GM21390 (cell line): ENCODE measurements around the gene UST.

Source experiments
- ATAC-seq: cut with Tn5 transposase; IDR thresholded peaks from one replicate; pipeline ENCODE4 v1.9.1; 2021; ENCODE audit not compliant: unreplicated experiment

The UST gene

GRCh38 chr6:148795563-148795962 lies 48.7 kb downstream of the UST start:
- ATAC-seq: no peak

- no peak for ATAC-seq
These were observed 52.8 kb downstream of the UST start for GRCh38 chr6:148799647-148800046.

DNA sequence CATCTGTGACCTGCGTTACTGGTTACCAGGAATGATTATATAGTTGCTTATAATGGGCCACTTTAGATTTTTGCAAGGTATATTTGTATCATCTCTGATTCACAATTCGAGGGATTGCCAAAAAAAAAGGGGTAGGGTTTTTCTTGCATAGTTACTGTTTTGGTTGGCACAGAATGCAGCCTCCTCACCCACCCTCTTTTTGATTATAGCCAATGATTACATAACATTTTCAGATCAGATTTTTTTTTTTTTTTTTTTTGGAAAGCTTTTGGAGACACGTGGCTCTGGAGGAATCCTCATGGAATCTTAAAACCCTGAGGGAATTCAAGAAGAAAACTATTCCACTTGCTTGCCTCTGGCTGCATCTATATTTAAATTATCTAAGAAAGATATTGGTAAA lies 53.7 kb downstream of the UST start:
- no peak for ATAC-seq

DNA sequence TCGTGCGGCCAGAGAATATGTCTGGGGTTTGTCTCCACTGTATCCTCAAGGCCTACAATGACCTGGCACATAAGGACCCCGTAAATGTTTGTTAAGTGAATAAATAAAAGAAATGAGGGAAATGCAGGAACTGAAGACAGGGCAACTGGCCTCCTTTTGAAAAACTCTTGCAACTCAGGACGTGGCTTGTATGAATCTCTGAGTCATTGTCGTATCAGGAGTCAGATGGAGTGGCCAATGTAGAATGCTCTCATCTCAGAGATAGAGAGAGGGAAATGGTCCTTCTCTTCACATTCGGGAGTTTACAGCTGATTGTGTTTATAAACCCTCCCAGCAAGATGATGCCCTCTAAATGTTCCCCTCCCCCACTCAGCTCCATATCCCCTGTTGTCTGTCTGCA lies 57.1 kb downstream of the UST start:
- no peak for ATAC-seq

GRCh38 chr6:148805777-148806176 lies 58.9 kb downstream of the UST start:
- no peak for ATAC-seq

GRCh38 chr6:148807784-148808183 lies 61.0 kb downstream of the UST start:
- no peak for ATAC-seq

DNA sequence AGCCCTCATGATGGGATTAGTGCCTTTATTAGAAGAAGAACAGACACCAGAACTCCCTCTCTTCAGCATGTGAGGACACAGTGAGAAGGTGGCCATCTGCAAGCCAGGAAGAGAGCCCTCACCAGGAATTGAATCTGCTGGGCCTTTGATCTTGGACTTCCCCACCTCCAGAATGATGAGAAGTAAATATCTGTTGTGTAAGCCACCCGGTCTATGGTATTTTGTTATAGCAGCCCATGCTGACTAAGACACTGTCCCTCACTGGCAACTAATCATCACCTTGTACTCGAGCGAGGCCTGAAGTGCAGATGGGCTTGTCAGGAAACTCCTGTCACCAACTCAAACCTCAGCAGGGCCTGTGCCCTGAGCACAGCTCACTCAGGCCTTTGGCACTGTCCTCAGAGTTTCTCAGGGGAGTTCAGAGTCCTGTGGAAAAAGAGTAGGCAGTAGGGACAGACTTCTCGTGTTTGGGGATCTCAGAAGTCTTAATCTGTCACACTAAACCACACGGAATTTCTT lies 62.0 kb downstream of the UST start:
- ATAC-seq: no peak

DNA sequence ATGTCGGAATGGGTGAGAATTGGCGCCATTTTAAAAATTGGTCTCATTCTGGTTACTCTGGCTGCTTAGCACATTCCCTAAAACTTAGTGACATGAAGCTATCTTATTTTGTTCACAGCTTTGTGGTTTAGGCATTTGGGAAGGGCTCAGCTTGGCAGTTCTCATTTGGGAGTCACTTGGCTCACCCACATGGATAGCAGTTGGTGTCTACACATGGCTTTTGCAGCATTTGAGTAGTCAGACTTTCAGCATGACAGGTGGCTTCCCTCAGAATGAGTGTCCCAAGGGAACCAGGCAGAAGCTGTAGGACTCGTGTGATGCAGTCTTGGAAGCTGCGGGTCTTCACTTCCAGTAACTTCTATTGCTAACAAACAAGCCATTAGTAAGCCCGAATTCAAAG lies 64.6 kb downstream of the UST start:
- ATAC-seq: no peak

DNA sequence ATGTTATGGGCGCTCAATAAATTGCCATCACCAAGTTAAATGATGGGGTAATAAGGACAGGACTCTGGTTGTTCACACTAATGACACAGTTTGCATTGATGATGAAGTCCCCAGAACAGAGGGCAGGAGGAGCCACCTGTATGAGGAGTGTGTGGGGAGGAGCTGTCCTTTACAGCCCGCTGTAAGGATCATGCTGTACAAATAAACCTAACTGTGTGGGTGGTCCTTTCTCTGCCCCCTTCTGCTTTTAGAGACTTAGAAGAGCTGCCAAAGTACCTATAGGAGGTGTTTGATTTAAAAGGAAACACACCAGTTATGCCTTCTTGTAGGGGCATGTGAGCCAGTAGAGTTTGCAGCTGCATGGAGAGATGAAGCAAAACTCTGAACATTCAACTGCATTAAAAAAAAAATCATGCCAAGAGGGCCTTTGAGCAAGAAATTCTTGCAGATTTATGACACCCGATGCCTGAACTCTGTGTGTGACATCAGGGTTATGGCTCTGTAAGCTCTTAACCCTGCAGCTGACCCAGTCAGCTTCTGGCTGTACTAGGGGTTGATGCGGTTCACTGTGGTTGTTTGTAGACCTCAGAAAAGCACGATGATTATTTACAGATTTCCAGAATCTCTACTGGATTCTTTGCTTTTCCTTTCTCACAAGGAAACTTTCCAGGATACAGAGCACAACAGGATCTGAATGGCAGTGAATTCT lies 67.4 kb downstream of the UST start:
- ATAC-seq: no peak

DNA sequence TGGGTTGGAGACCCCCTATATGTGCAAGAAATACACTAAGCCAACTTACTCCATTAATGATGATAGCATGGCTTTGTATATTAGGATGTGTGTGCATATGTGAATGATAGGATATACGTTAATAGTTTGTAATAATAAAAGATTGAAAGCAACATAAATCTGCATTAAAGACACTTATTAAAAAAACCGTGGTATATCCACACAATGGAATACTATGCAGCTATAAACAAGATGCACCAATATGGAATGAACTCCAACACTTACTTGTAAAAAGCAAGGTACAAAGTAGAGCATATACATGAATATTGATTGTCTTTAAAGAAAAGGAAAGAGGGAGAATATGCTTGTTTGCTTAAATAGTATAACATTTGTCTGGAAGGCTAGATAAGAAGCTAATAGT lies 68.0 kb downstream of the UST start:
- ATAC-seq: no peak

- ATAC-seq: no peak
These were observed 69.3 kb downstream of the UST start for GRCh38 chr6:148816117-148816516.

GRCh38 chr6:148817689-148818088 lies 70.9 kb downstream of the UST start:
- ATAC-seq: no peak

DNA sequence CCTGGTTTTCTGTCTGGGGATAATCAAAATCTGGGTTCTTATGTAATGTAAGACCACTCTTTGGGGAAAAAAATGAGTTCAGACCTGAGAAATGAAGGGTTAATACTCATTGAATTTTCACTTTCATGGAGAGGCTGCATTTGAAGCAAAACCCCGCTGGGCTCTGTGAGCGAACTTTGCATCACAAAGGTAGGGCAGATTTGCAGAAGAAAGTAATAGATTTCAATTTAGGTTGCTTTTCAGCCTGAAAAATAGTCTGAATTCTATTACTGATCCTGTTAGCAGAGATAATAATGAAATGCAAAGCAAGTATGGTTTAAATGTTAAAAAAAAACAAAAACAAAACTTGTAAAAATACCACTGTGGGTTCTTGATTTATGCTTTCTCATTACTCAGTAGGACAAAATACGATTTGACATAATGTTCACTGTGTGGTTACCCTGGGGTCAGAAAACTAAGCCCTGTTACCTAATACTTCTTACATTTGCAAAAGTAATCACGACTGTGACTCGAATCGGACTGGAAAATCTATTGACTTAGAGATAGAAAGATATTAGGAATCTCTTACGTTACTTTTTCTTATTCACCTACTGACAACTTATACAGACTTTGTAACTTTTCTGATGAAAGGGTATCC lies 72.2 kb downstream of the UST start:
- no peak for ATAC-seq

DNA sequence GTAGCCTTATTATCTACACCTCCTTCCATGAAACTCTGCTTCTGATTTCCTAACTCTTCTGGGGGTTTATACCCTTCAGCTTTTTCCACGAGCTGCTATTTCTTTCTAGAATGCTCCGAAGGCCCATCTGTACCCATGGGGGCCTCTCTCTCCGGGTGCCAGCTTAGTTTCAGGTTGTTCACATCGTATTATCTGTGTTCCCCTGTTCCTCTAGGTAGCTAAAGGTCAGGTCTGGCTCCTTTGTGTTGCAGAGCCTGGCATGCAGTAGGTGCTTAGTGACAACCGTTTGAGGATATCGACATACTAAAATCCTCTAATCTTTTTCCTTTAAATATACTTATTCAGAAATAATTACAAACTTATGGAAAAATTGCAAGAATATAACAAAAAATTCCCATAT lies 73.0 kb downstream of the UST start:
- no peak for ATAC-seq

- no peak for ATAC-seq
These were observed 76.0 kb downstream of the UST start for GRCh38 chr6:148822819-148823218.

GRCh38 chr6:148824291-148824690 lies 77.5 kb downstream of the UST start:
- ATAC-seq: no peak

DNA sequence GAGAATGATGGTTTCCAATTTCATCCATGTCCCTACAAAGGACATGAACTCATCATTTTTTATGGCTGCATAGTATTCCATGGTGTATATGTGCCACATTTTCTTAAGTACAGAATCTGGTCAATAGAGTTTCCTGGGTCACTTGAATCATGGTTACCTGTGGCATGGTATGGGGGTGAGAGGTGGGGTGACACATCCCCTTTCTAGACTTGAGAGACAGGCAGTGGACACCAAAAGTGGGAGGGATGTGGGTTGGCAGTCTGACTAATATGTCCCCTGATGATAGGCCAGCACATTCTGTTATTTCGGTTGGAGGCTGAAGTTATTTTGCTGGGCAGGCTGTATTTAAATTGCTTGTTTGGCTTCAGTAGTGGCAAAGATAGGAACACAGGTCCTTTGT lies 78.1 kb downstream of the UST start:
- no peak for ATAC-seq

DNA sequence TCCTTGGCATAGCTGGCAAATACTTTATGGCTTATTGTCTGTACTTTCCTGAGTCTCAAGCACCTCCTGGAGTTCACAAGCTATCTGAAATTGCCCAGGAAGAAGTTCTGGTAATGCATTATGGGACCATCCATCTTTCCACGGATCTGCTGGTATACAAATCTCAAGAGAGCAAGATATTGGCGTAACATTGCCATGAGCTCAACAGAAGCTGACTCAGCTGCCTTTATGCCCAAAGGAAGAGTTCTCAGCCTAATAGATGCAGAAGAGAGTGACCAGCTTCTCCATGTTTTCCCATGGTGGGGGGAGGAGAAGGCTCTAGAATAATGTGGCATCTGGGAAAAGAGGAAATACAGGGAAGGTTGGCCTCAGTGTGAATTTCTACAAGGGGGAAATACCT lies 78.7 kb downstream of the UST start:
- ATAC-seq: no peak

DNA sequence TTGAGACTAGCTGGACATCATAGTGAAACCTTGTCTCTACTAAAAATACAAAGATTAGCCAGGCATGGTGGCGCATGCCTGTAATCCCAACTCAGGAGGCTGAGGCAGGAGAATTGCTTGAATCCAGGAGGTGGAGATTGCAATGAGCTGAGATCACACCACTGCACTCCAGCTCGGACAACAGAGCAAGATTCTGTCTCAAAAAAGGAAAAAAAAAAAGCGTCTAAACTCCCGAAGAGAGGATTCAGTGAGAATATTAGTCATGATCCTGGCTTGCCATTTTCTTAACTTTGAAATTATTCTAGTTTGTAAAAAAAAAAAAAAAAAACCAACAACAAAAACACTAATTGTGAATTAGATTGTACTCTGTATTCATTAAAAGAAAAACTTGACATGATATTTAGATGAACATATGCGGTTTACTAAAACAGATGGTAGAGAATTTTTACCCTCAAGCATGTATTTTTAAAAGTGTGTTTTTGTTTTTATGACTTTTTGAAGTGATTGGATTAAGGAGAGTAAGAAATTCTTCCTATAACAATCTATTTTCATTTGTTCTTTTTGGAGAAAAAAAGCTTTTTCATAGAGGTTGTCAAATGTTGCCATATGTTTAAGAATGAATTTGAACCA lies 80.7 kb downstream of the UST start:
- no peak for ATAC-seq

DNA sequence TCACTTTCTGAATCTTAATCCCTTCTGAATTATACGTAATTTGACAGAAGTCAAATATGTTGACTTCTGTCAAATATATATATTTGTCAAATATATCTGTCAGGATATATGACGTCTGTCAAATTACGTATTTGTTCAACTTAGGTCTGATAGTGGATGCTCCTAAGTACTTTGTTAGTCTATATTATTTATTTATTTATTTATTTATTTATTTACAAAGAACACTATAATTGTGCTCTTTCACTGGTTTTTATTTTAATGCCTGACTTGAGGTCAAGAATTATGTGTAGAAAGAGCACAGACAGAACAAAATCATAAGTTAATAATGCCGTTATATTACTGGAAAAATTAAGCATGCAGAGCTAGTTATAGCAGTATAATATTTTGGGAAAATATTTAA lies 81.2 kb downstream of the UST start:
- no peak for ATAC-seq

DNA sequence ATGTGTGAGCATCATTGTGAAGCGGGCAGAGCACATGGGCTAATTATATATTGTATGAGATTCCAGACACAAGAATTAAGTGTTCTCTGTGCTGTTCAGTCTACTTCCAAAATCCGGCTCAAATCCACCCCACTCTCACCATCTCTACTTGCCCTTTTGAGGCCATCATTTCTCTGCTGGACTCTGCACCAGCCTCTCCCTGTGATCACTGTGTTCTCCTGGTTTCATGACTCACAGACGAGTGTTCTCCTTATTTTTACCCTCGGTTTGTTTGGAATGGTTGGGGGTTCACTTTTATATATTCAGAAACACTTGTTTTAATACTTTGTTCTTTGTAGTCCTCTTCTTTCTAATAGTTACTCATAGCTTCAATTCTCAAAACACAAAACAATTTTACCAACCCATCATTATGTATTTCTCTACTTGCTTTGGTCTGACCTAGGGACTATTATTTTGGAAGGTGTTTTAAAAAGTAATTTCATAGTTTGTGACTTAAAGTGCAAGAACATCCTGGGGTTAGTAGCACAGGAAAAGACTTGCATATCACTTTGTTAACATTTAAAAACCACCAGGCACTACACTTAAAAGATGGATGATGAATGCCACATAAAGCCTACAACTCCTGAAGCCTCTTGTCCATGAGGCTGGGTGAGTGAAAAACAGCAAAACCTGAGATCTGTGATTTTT lies 82.7 kb downstream of the UST start:
- no peak for ATAC-seq

- no peak for ATAC-seq
These were observed 83.8 kb downstream of the UST start for GRCh38 chr6:148830614-148831013.
